ENCODE data around the gene NOP58. TPM values are rescaled to one million over a fixed set of nuclear protein-coding genes. Genes with fewer than 3 reads are reported as not detected.
"Not testable (repeated sequence)": the region's sequence is repeated elsewhere in the genome, so short reads cannot be mapped to it uniquely, and the experiment has no call there.

The NOP58 gene
- total and polyA plus RNA-seq, 2 donors (not counting 1 experiment from before 2014, with no cell fraction given): 58.2 to 138 TPM

DNA sequence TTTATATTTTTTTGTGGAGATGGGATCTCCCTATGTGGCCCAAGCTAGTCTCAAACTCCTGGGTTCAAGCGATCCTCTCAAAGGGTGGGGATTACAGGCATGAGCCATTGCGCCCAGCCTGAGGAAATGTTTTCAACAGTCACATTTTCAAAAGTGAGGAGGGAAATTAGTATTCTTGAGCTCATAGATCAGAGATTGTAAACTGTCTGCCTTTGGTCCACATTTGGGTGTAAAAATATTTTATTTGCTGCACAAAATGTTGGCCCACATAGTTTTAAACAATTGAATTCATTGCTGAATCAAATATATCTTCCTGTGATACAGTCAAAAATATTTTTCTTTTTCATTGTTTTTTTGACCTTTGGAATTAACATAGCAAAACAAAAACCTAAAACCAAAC lies 48.6 kb downstream of the NOP58 start:
- no peak overlapping the region for H3K27ac Mint-ChIP-seq
- no peak overlapping the region for H3K4me3 Mint-ChIP-seq
- Histone ChIP-seq H3K27ac (ENCODE audit: low read length in 2 of 2) (no peak overlapping the region), H3K9ac (ENCODE audit: low read length) (no peak overlapping the region), H3K79me2 (ENCODE audit: control insufficient read depth, insufficient read depth, low read length) (no peaks in the 10 kb centered on the region), H3K4me1 (ENCODE audit: control insufficient read depth in 2 of 2, insufficient read depth in 2 of 2, low read length in 2 of 2) (no peaks in the 10 kb centered on the region), H2AFZ (ENCODE audit: insufficient read depth, low read depth, low read length, poor library complexity, severe bottlenecking) (no peak overlapping the region), H3K27me3 (replicated peaks in 1 of 4; ENCODE audit: control extremely low read depth in 1 of 4, control insufficient read depth in 3 of 4, insufficient read depth in 4 of 4, low read length in 3 of 4) (no peaks in the 10 kb centered on the region), H3K4me2 (replicated peaks; ENCODE audit: low read depth, low read length, poor library complexity, severe bottlenecking) (no peak overlapping the region), H3K9me3 (ENCODE audit: control extremely low read depth in 1 of 3, control insufficient read depth in 2 of 3, insufficient read depth in 1 of 3, low read length in 2 of 3) (no peaks in the 10 kb centered on the region), H3K4me3 (ENCODE audit: control extremely low read depth in 1 of 5, extremely low read depth in 1 of 5, insufficient read depth in 1 of 5, low read depth in 2 of 5, low read length in 4 of 5) (no peak overlapping the region), H4K20me1 (ENCODE audit: control insufficient read depth, insufficient read depth, low read length, poor library complexity, severe bottlenecking) (no peaks in the 10 kb centered on the region), H3K36me3 (replicated peaks in 1 of 2; ENCODE audit: control extremely low read depth in 1 of 2, control insufficient read depth in 1 of 2, extremely low read depth in 1 of 2, insufficient read depth in 2 of 2, low read length in 1 of 2) (peaks cover 1 to 2% of the 10 kb centered on the region in 2 experiments)
- H3K27me3 Mint-ChIP-seq: no peaks in the 10 kb centered on the region
- DNase-seq (no peak), ATAC-seq (ENCODE audit: low read depth) (no peak)
- TF ChIP-seq, protein P1, sequence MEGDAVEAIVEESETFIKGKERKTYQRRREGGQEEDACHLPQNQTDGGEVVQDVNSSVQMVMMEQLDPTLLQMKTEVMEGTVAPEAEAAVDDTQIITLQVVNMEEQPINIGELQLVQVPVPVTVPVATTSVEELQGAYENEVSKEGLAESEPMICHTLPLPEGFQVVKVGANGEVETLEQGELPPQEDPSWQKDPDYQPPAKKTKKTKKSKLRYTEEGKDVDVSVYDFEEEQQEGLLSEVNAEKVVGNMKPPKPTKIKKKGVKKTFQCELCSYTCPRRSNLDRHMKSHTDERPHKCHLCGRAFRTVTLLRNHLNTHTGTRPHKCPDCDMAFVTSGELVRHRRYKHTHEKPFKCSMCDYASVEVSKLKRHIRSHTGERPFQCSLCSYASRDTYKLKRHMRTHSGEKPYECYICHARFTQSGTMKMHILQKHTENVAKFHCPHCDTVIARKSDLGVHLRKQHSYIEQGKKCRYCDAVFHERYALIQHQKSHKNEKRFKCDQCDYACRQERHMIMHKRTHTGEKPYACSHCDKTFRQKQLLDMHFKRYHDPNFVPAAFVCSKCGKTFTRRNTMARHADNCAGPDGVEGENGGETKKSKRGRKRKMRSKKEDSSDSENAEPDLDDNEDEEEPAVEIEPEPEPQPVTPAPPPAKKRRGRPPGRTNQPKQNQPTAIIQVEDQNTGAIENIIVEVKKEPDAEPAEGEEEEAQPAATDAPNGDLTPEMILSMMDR (IDR thresholded peaks at IDR 0.05): no peak
- no peak for TF ChIP-seq EZH2 (IDR thresholded peaks at IDR 0.05; ENCODE audit: borderline replicate concordance, insufficient read depth, low read depth, low read length, poor library complexity, severe bottlenecking)
- WGBS (ENCODE audit: insufficient coverage): 100% methylated on average over 2 of the region's 2 CpGs
- intact Hi-C loops (cut with micrococcal nuclease): no loop called here
- ChIA-PET CTCF (no interaction called here), POLR2A (no interaction called here)
- H3K9me3 Mint-ChIP-seq (ENCODE audit: insufficient read depth): no peaks in the 10 kb centered on the region
- no peaks in the 10 kb centered on the region for H3K4me1 Mint-ChIP-seq

DNA sequence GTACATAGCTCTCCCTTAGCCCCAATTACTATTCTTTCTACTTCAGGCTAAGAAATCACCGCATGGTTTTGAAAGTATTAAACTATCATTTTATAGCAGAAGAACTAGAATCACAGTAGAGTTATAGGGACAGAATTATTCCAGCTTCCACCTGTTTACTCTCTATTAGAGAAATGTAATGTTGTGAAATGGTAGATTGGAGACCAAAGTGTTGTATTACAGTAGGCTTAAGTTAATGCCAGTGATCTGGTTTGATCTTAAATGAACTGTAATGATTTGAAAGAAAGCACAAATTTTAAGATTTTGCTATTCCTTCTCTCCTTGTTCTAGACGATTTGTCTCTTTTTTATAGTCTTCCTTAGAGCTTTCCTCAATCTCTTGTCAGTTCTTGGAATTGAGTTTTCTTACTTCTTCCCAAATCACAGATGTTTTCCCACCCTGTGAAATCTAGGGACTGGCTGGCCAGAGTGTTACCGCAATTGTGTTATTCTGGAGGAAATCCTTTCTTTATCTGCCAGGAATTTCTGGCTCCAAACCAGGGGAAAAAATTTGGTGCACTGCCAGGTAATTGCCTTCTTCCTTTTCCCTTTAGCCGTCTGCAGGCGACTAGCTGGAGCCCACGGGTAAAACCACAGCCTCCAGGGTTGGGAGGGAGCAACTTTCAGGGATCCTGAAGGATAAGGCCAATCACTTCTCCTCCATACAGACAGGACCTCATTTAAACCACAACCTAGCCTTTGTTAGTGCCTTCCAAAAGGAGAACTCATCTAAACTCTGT lies 51.7 kb downstream of the NOP58 start:
- H3K36me3 ChIP-seq (replicated peaks in 1 of 2; ENCODE audit: control extremely low read depth in 1 of 2, control insufficient read depth in 1 of 2, extremely low read depth in 1 of 2, insufficient read depth in 2 of 2, low read length in 1 of 2): peaks cover 0 to 9% of the 10 kb centered on the region in 2 experiments
- no peak overlapping the region for H3K4me3 ChIP-seq (ENCODE audit: control extremely low read depth in 1 of 5, extremely low read depth in 1 of 5, insufficient read depth in 1 of 5, low read depth in 2 of 5, low read length in 4 of 5)
- H3K27me3 Mint-ChIP-seq: no peaks in the 10 kb centered on the region
- CTCF ChIA-PET: no interaction called here
- no peaks in the 10 kb centered on the region for H4K20me1 ChIP-seq (ENCODE audit: control insufficient read depth, insufficient read depth, low read length, poor library complexity, severe bottlenecking)
- H3K9me3 ChIP-seq (ENCODE audit: control extremely low read depth in 1 of 3, control insufficient read depth in 2 of 3, insufficient read depth in 1 of 3, low read length in 2 of 3): no peaks in the 10 kb centered on the region
- ATAC-seq (ENCODE audit: low read depth): no peak
- no peak overlapping the region for H3K4me2 ChIP-seq (replicated peaks; ENCODE audit: low read depth, low read length, poor library complexity, severe bottlenecking)
- H3K9ac ChIP-seq (ENCODE audit: low read length): no peak overlapping the region
- POLR2A ChIA-PET: interaction anchor here (0.6 kb wide), 1 partner anchor 19 kb away, joined by 3 read pairs; no protein-coding TSS in a partner anchor
- TF ChIP-seq, protein P1 (IDR thresholded peaks at IDR 0.05): no peak
- no peak for TF ChIP-seq EZH2 (IDR thresholded peaks at IDR 0.05; ENCODE audit: borderline replicate concordance, insufficient read depth, low read depth, low read length, poor library complexity, severe bottlenecking)
- no peak overlapping the region for H3K4me3 Mint-ChIP-seq
- H3K27ac Mint-ChIP-seq: no peak overlapping the region
- no peaks in the 10 kb centered on the region for H3K4me1 Mint-ChIP-seq
- WGBS (ENCODE audit: insufficient coverage): 53% methylated on average over 3 of the region's 6 CpGs
- H3K79me2 ChIP-seq (ENCODE audit: control insufficient read depth, insufficient read depth, low read length): no peaks in the 10 kb centered on the region
- H3K27ac ChIP-seq (ENCODE audit: low read length in 2 of 2): no peak overlapping the region
- H3K9me3 Mint-ChIP-seq (ENCODE audit: insufficient read depth): no peaks in the 10 kb centered on the region
- intact Hi-C loops (cut with micrococcal nuclease): no loop called here
- H2AFZ ChIP-seq (ENCODE audit: insufficient read depth, low read depth, low read length, poor library complexity, severe bottlenecking): no peak overlapping the region
- DNase-seq: no peak
- H3K4me1 ChIP-seq (ENCODE audit: control insufficient read depth in 2 of 2, insufficient read depth in 2 of 2, low read length in 2 of 2): no peaks in the 10 kb centered on the region
- no peaks in the 10 kb centered on the region for H3K27me3 ChIP-seq (replicated peaks in 1 of 4; ENCODE audit: control extremely low read depth in 1 of 4, control insufficient read depth in 3 of 4, insufficient read depth in 4 of 4, low read length in 3 of 4)

DNA sequence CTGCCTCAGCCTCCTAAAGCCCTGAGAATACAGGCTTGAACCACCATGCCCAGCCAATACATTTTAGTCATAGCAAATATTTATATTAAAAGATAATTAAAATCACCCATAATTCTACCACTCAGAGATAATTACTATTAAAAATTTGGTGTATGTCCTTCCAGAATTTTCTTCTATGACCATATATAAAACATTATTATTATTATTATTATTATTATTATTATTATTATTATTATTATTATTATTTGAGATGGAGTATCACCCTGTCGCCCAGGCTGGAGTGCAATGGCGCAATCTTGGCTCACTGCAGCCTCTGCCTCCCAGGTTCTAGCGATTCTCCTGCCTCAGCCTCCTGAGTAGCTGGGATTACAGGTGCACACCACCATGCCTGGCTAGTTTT lies 54.8 kb downstream of the NOP58 start:
- 100% methylated on average over 3 of the region's 3 CpGs for WGBS (ENCODE audit: insufficient coverage)
- H3K27me3 ChIP-seq (replicated peaks in 1 of 4; ENCODE audit: control extremely low read depth in 1 of 4, control insufficient read depth in 3 of 4, insufficient read depth in 4 of 4, low read length in 3 of 4); H2AFZ ChIP-seq (ENCODE audit: insufficient read depth, low read depth, low read length, poor library complexity, severe bottlenecking); H4K20me1 ChIP-seq (ENCODE audit: control insufficient read depth, insufficient read depth, low read length, poor library complexity, severe bottlenecking); H3K9ac ChIP-seq (ENCODE audit: low read length); H3K4me3 ChIP-seq (ENCODE audit: control extremely low read depth in 1 of 5, extremely low read depth in 1 of 5, insufficient read depth in 1 of 5, low read depth in 2 of 5, low read length in 4 of 5); H3K4me3 Mint-ChIP-seq; H3K27ac Mint-ChIP-seq; DNase-seq; H3K27me3 Mint-ChIP-seq; H3K79me2 ChIP-seq (ENCODE audit: control insufficient read depth, insufficient read depth, low read length); ATAC-seq (ENCODE audit: low read depth); H3K9me3 Mint-ChIP-seq (ENCODE audit: insufficient read depth); H3K4me1 ChIP-seq (ENCODE audit: control insufficient read depth in 2 of 2, insufficient read depth in 2 of 2, low read length in 2 of 2); H3K4me2 ChIP-seq (replicated peaks; ENCODE audit: low read depth, low read length, poor library complexity, severe bottlenecking); POLR2A ChIA-PET; intact Hi-C loops (cut with micrococcal nuclease); H3K27ac ChIP-seq (ENCODE audit: low read length in 2 of 2); H3K4me1 Mint-ChIP-seq; H3K9me3 ChIP-seq (ENCODE audit: control extremely low read depth in 1 of 3, control insufficient read depth in 2 of 3, insufficient read depth in 1 of 3, low read length in 2 of 3); CTCF ChIA-PET: not testable (repeated sequence)
- H3K36me3 ChIP-seq (replicated peaks in 1 of 2; ENCODE audit: control extremely low read depth in 1 of 2, control insufficient read depth in 1 of 2, extremely low read depth in 1 of 2, insufficient read depth in 2 of 2, low read length in 1 of 2): peaks cover 0 to 19% of the 10 kb centered on the region in 2 experiments

Data from B cell (primary cell).